Adrenal gland (tissue), 12 donors: ENCODE results near the gene PLPP2. TPM values are rescaled to one million over a fixed set of nuclear protein-coding genes. Genes with fewer than 3 reads are reported as not detected.

ENCODE experiments used
- DNase-seq, 7 donors: peaks; one replicate each; pipeline ENCODE4 v3.0.0-alpha.2; 2019 to 2020
- H3K27ac ChIP-seq, 5 donors: fragments of 200-600 bp; sonication (generic) in 4 of 5; 1 replicate in 3 of 5; 2 replicates in 2 of 5; pipeline versions ENCODE4 v1.5.1 to v1.8.0; 2016 to 2020; ENCODE audit warnings: mild to moderate bottlenecking in 1 of 5
- H3K27me3 ChIP-seq: fragments of 200-600 bp; 2 replicates; pipeline ENCODE4 v1.8.0; 2021
- H3K36me3 ChIP-seq, 2 donors: fragments of 200-600 bp; replicated peaks in 1 of 2; 1 replicate in 1 of 2; 2 replicates in 1 of 2; pipeline versions ENCODE4 v1.5.1 to v1.8.0; 2018 to 2022
- H3K4me1 ChIP-seq, 2 donors: fragments of 200-600 bp; replicated peaks in 1 of 2; 1 replicate in 1 of 2; 2 replicates in 1 of 2; pipeline versions ENCODE4 v1.5.1 to v1.8.0; 2018 to 2021
- H3K4me3 ChIP-seq, 4 donors: fragments of 200-600 bp; sonication (generic) in 3 of 4; one replicate each; pipeline ENCODE4 v1.5.1; 2016 to 2018
- H3K9me3 ChIP-seq, 3 donors: fragments of 200-600 bp; sonication (generic) in 1 of 3; replicated peaks in 1 of 3; 1 replicate in 2 of 3; 2 replicates in 1 of 3; pipeline versions ENCODE4 v1.5.1 to v1.8.0; 2016 to 2021
- CTCF ChIP-seq, 6 experiments: fragments of 450-650 bp in 4 of 6; fragments of 200-600 bp in 2 of 6; sonication (generic) in 1 of 6; IDR thresholded peaks; 1 replicate in 5 of 6; 2 replicates in 1 of 6; pipeline versions ENCODE4 v1.5.1 to v1.8.0; 2016 to 2021; ENCODE audit warnings: antibody characterized with exemption in 6 of 6, mild to moderate bottlenecking in 2 of 6, moderate library complexity in 1 of 6
- POLR2A ChIP-seq, 2 donors: fragments of 450-650 bp; IDR thresholded peaks; one replicate each; pipeline ENCODE4 v1.6.1; 2017; ENCODE audit warnings: antibody characterized with exemption in 2 of 2, mild to moderate bottlenecking in 2 of 2, moderate library complexity in 1 of 2
- WGBS, 4 donors: extraction: QIAGEN DNeasy Blood & Tissue Kit in 2 of 4; methylation state at CpG; one replicate each; pipeline versions ENCODE4 v1.1.5 to v1.1.7; 2013 to 2017; 5-methylcytosine and 5-hydroxymethylcytosine counted together
- intact Hi-C, 2 donors: fragments of 100-400 bp; cut with DNase I; formaldehyde crosslinking; loops; one replicate each; pipeline versions ENCODE4 v1.14.1 to v1.15.0; 2022 to 2023
- polyA plus RNA-seq, 3 donors: library from polyadenylated mRNA; stranded (reverse); fragments of 200-250 nt in 2 of 3; fragments of 350-450 nt in 1 of 3; fragmentation: Illumina TruSeq in 1 of 3; extraction: RNeasy Lipid Tissue Mini Kit (QIAGEN cat#74804) in 1 of 3; gene quantifications; one replicate each; pipeline ENCODE4 v1.2.3, GENCODE V29; 2013 to 2014
- total RNA-seq, 9 donors: library from RNA; depleted of rRNA in 4 of 9; stranded (reverse); fragments of >200 nt in 4 of 9; fragments of 120-200 nt in 1 of 9; fragmentation: NEBNext Ultra II Directional in 1 of 9; extraction: Animal tissue kit (Norgen Biotek cat#: 25700) in 1 of 9; gene quantifications; one replicate each; pipeline versions ENCODE4 v1.1.0 to v1.2.4, GENCODE V29; 2013 to 2023
- donor health status: healthy with polysubstance abuse.
- donor health status: Bipolar disorder and iron deficiency.
- donor health status: DM: yes; HTN: yes; CAD: no.
- donor health status: DM: no; HTN: no; CAD: no.
- donor health status: DM: no; HTN: no; CAD: no.
- donor health status: DM: yes; HTN: yes; CAD: no.

Gene PLPP2
- total and polyA plus RNA-seq, 12 donors = 0.33 to 272 (median 5.0) TPM

GRCh38 chr19:325173-325936, 34.2 kb upstream of the PLPP2 start:
- H3K4me1 ChIP-seq = no peaks in the 10 kb centered on the region
- 93 to 96% (median 95%) methylated on average over 11 to 24 of the region's 24 CpGs for WGBS, 4 donors
- no peak for TF ChIP-seq CTCF (IDR thresholded peaks at IDR 0.05)
- no peak for TF ChIP-seq POLR2A (IDR thresholded peaks at IDR 0.05)
- no peaks in the 10 kb centered on the region for H3K27me3 ChIP-seq
- no peak for DNase-seq
- intact Hi-C loops = no loop called here
- H3K27ac ChIP-seq = no peak overlapping the region
- H3K9me3 ChIP-seq = no peaks in the 10 kb centered on the region
- H3K36me3 ChIP-seq = peaks cover 0 to 55% of the 10 kb centered on the region in 2 donors
- no peak overlapping the region for H3K4me3 ChIP-seq

- Histone ChIP-seq H3K4me3 (no peak overlapping the region), H3K36me3 (peaks cover 0 to 48% of the 10 kb centered on the region in 2 donors), H3K9me3 (no peaks in the 10 kb centered on the region), H3K27me3 (no peaks in the 10 kb centered on the region), H3K27ac (no peak overlapping the region), H3K4me1 (no peaks in the 10 kb centered on the region)
- intact Hi-C loops = no loop called here
- no peak for DNase-seq
- TF ChIP-seq CTCF (IDR thresholded peaks at IDR 0.05) (no peak), POLR2A (IDR thresholded peaks at IDR 0.05) (no peak)
- WGBS, 4 donors = 95 to 99% (median 97%) methylated on average over 7 to 8 of the region's 8 CpGs
Measured at GRCh38 chr19:324716-325115, 33.5 kb upstream of the PLPP2 start.

GRCh38 chr19:322616-323015, 31.4 kb upstream of the PLPP2 start:
- WGBS, 4 donors = 95 to 97% (median 97%) methylated on average over 13 of the region's 13 CpGs
- no peak for TF ChIP-seq POLR2A (IDR thresholded peaks at IDR 0.05)
- no peak for TF ChIP-seq CTCF (IDR thresholded peaks at IDR 0.05)
- Histone ChIP-seq H3K4me1 (no peaks in the 10 kb centered on the region), H3K27me3 (no peaks in the 10 kb centered on the region), H3K4me3 (no peak overlapping the region), H3K36me3 (peaks cover 0 to 30% of the 10 kb centered on the region in 2 donors), H3K9me3 (no peaks in the 10 kb centered on the region), H3K27ac (no peak overlapping the region)
- DNase-seq = no peak
- intact Hi-C loops = no loop called here

GRCh38 chr19:318509-318774, 27.2 kb upstream of the PLPP2 start:
- TF ChIP-seq CTCF (IDR thresholded peaks at IDR 0.05) = no peak
- TF ChIP-seq POLR2A (IDR thresholded peaks at IDR 0.05) = no peak
- Histone ChIP-seq H3K9me3 (no peaks in the 10 kb centered on the region), H3K4me3 (no peak overlapping the region), H3K27ac (no peak overlapping the region), H3K4me1 (no peaks in the 10 kb centered on the region), H3K36me3 (peaks cover 0 to 30% of the 10 kb centered on the region in 2 donors), H3K27me3 (no peaks in the 10 kb centered on the region)
- intact Hi-C loops = no loop called here
- no peak for DNase-seq
- 80 to 96% (median 95%) methylated on average over 5 of the region's 5 CpGs for WGBS, 4 donors
